CD4-positive, alpha-beta T cell (primary cell): ENCODE measurements around the gene NLK. TPM values are rescaled to one million over a fixed set of nuclear protein-coding genes. Genes with fewer than 3 reads are reported as not detected.

Experiments
- ATAC-seq: fragments of 200-7000 bp; cut with Tn5 transposase; one replicate; pipeline ENCODE4 v1.10.0; 2022; ENCODE audit warnings: mild to moderate bottlenecking; ENCODE audit not compliant: poor library complexity
- CTCF ChIA-PET: fragments of 350-600 bp; sonication (Branson Sonifier 250); formaldehyde crosslinking; loops from one replicate; lab custom pipeline; 2021; ENCODE audit warnings: antibody characterized with exemption, inconsistent platforms; lab: Charles Lee
- POLR2A ChIA-PET: fragments of 350-600 bp; sonication (Branson Sonifier 250); formaldehyde crosslinking; loops from one replicate; lab custom pipeline; 2021; ENCODE audit warnings: antibody characterized with exemption, inconsistent platforms; lab: Charles Lee
- DNase-seq, 14 experiments: peaks; one replicate each; pipeline ENCODE4 v3.0.0-alpha.2; 2013 to 2020; ENCODE audit warnings: mixed read lengths in 2 of 14
- H3K27ac ChIP-seq, 2 donors: one replicate each; pipeline versions ENCODE4 v1.5.1 to v1.7.0; 2013; ENCODE audit warnings: low read length in 2 of 2, low read depth in 1 of 2, mild to moderate bottlenecking in 1 of 2
- H3K27me3 ChIP-seq, 2 experiments: 1 replicate in 1 of 2; 2 replicates in 1 of 2; pipeline versions ENCODE4 v1.6.1 to v1.7.0; 2013; ENCODE audit warnings: low read length in 2 of 2, control low read depth in 1 of 2, mild to moderate bottlenecking in 1 of 2, moderate library complexity in 1 of 2; ENCODE audit not compliant: insufficient read depth in 2 of 2, control insufficient read depth in 1 of 2
- H3K36me3 ChIP-seq: one replicate; pipeline ENCODE4 v1.6.1; 2013; ENCODE audit warnings: low read length, control low read depth; ENCODE audit not compliant: insufficient read depth
- H3K4me1 ChIP-seq: one replicate; pipeline ENCODE4 v1.6.1; 2013; ENCODE audit warnings: low read length, control low read depth; ENCODE audit not compliant: insufficient read depth
- H3K4me3 ChIP-seq: one replicate; pipeline ENCODE4 v1.5.1; 2013; ENCODE audit warnings: mild to moderate bottlenecking, low read length, moderate library complexity
- H3K9me3 ChIP-seq, 2 experiments: 1 replicate in 1 of 2; 2 replicates in 1 of 2; pipeline versions ENCODE4 v1.6.1 to v1.7.0; 2013; ENCODE audit warnings: low read length in 2 of 2, mild to moderate bottlenecking in 2 of 2, control low read depth in 1 of 2, moderate library complexity in 1 of 2; ENCODE audit not compliant: control insufficient read depth in 1 of 2, insufficient read depth in 1 of 2
- H3K27ac Mint-ChIP-seq: one replicate; pipeline ENCODE4 v1.8.0; 2020; ENCODE audit warnings: mixed read lengths
- H3K27me3 Mint-ChIP-seq: one replicate; pipeline ENCODE4 v1.8.0; 2021; ENCODE audit warnings: mixed read lengths
- H3K36me3 Mint-ChIP-seq: one replicate; pipeline ENCODE4 v1.8.0; 2021; ENCODE audit warnings: low read depth, mixed read lengths
- H3K4me1 Mint-ChIP-seq: one replicate; pipeline ENCODE4 v1.8.0; 2021; ENCODE audit warnings: low read depth, mixed read lengths
- H3K4me3 Mint-ChIP-seq: one replicate; pipeline ENCODE4 v1.8.0; 2020; ENCODE audit warnings: mild to moderate bottlenecking, mixed read lengths
- H3K9me3 Mint-ChIP-seq: one replicate; pipeline ENCODE4 v1.8.0; 2020; ENCODE audit warnings: mixed read lengths
- CTCF ChIP-seq: fragments of 200-600 bp; IDR thresholded peaks from one replicate; pipeline ENCODE4 v1.8.0; 2022; ENCODE audit warnings: antibody characterized with exemption, mild to moderate bottlenecking
- intact Hi-C, 2 experiments: fragments of 100-400 bp; cut with DNase I in 1 of 2; cut with micrococcal nuclease in 1 of 2; formaldehyde crosslinking; loops; one replicate each; pipeline versions ENCODE4 v1.15.1 to v1.9.0; 2023 to 2025; cut with DNase I, micrococcal nuclease
- total RNA-seq, 174 experiments: library from RNA in 2 of 174; stranded (reverse) in 2 of 174; gene quantifications; one replicate each; pipeline ENCODE4 v1.2.3 and lab custom pipeline; 2021 to 2026

NLK gene
- total RNA-seq, 2 experiments from 2014 or later = 6.8 to 7.7 TPM

GRCh38 chr17:28131599-28131998 is 89.1 kb downstream of the NLK start:
- H3K4me3 Mint-ChIP-seq = no peak overlapping the region
- no peak for TF ChIP-seq CTCF
- DNase-seq = no peak
- no peak for ATAC-seq
- no peaks in the 10 kb centered on the region for H3K9me3 Mint-ChIP-seq
- ChIA-PET CTCF (no interaction called here), POLR2A (no interaction called here)
- H3K27me3 Mint-ChIP-seq = no peaks in the 10 kb centered on the region
- no peak overlapping the region for H3K27ac ChIP-seq
- H3K4me1 ChIP-seq = no peaks in the 10 kb centered on the region
- no peak overlapping the region for H3K27ac Mint-ChIP-seq
- H3K4me3 ChIP-seq = no peak overlapping the region
- H3K36me3 ChIP-seq = peaks cover 13% of the 10 kb centered on the region
- H3K27me3 ChIP-seq = no peaks in the 10 kb centered on the region
- H3K9me3 ChIP-seq = no peaks in the 10 kb centered on the region
- intact Hi-C loops = no loop called here
- H3K36me3 Mint-ChIP-seq = peaks cover 51% of the 10 kb centered on the region
- H3K4me1 Mint-ChIP-seq = no peaks in the 10 kb centered on the region

- TF ChIP-seq CTCF = no peak
- H3K4me1 Mint-ChIP-seq = no peaks in the 10 kb centered on the region
- CTCF ChIA-PET = no interaction called here
- no peak overlapping the region for H3K27ac ChIP-seq
- no peaks in the 10 kb centered on the region for H3K27me3 Mint-ChIP-seq
- no peaks in the 10 kb centered on the region for H3K4me1 ChIP-seq
- H3K36me3 ChIP-seq = peaks cover 10% of the 10 kb centered on the region
- H3K4me3 ChIP-seq = no peak overlapping the region
- intact Hi-C loops = no loop called here
- peaks cover 40% of the 10 kb centered on the region for H3K36me3 Mint-ChIP-seq
- H3K4me3 Mint-ChIP-seq = no peak overlapping the region
- no peak overlapping the region for H3K27ac Mint-ChIP-seq
- no peaks in the 10 kb centered on the region for H3K9me3 ChIP-seq
- H3K9me3 Mint-ChIP-seq = no peaks in the 10 kb centered on the region
- POLR2A ChIA-PET = interaction anchor here (0.7 kb wide), 1 partner anchor 81 kb away, joined by 3 read pairs; no protein-coding TSS in a partner anchor
- no peak for ATAC-seq
- H3K27me3 ChIP-seq = no peaks in the 10 kb centered on the region
- no peak for DNase-seq
These were observed 91.1 kb downstream of the NLK start for GRCh38 chr17:28133562-28133970.

DNA sequence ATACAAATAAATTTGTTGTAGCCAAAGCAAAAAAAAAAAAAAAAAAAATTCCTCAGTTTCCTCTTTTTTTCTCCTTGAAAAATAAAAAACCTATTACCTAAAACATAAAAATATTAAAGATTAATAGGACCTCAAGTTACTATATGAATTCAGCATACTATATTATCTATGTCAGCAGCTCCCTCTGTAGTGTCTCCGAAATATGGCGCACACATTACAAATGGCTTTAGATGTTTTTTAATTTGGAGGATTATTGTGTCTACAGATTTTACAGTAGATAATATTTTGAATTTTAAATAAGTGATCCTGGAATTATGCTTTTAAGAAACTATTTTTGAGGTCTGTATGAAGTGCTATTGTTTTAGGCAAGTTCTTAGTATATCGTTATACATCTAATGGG is 94.4 kb downstream of the NLK start:
- H3K4me1 ChIP-seq = no peaks in the 10 kb centered on the region
- intact Hi-C loops = no loop called here
- TF ChIP-seq CTCF = no peak
- ATAC-seq (no peak), DNase-seq (no peak)
- no peaks in the 10 kb centered on the region for H3K9me3 ChIP-seq
- H3K4me3 ChIP-seq = no peak overlapping the region
- H3K27ac ChIP-seq = no peak overlapping the region
- POLR2A ChIA-PET = no interaction called here
- Mint-ChIP-seq H3K4me3 (no peak overlapping the region), H3K27ac (no peak overlapping the region), H3K27me3 (no peaks in the 10 kb centered on the region), H3K36me3 (peaks cover 47% of the 10 kb centered on the region), H3K9me3 (no peaks in the 10 kb centered on the region), H3K4me1 (no peaks in the 10 kb centered on the region)
- peaks cover 6% of the 10 kb centered on the region for H3K36me3 ChIP-seq
- CTCF ChIA-PET = interaction anchor here (0.7 kb wide), 1 partner anchor 54 kb away, joined by 3 read pairs; no protein-coding TSS in a partner anchor
- H3K27me3 ChIP-seq = no peaks in the 10 kb centered on the region
